ENCODE measurements around the gene GAS2L3.
"Not testable (repeated sequence)": the region's sequence is repeated elsewhere in the genome, so short reads cannot be mapped to it uniquely, and the experiment has no call there.

DNA sequence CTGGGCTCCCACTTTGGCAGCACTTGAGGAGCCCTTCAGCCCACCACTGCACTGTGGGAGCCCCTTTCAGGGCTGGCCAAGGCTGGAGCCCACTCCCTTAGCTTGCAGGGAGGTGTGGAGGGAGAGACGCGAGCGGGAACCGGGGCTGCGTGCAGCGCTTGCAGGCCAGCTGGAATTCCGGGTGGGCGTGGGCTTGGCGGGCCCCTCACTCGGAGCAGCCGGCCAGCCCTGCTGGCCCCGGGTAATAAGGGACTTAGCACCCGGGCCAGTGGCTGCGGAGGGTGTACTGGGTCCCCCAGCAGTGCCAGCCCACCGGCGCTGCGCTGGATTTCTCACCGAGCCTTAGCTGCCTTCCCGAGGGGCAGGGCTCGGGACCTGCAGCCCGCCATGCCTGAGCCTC is 14.2 kb upstream of the GAS2L3 start:
- not testable (repeated sequence) for TF ChIP-seq EZH2 (IDR thresholded peaks at IDR 0.05); CEBPB (IDR thresholded peaks at IDR 0.05; ENCODE audit: low read depth)
- TF ChIP-seq, protein P1, sequence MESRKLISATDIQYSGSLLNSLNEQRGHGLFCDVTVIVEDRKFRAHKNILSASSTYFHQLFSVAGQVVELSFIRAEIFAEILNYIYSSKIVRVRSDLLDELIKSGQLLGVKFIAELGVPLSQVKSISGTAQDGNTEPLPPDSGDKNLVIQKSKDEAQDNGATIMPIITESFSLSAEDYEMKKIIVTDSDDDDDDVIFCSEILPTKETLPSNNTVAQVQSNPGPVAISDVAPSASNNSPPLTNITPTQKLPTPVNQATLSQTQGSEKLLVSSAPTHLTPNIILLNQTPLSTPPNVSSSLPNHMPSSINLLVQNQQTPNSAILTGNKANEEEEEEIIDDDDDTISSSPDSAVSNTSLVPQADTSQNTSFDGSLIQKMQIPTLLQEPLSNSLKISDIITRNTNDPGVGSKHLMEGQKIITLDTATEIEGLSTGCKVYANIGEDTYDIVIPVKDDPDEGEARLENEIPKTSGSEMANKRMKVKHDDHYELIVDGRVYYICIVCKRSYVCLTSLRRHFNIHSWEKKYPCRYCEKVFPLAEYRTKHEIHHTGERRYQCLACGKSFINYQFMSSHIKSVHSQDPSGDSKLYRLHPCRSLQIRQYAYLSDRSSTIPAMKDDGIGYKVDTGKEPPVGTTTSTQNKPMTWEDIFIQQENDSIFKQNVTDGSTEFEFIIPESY (IDR thresholded peaks at IDR 0.05; ENCODE audit: extremely low read depth, insufficient replicate concordance, low read length): not testable (repeated sequence)
- TF ChIP-seq, protein P2, sequence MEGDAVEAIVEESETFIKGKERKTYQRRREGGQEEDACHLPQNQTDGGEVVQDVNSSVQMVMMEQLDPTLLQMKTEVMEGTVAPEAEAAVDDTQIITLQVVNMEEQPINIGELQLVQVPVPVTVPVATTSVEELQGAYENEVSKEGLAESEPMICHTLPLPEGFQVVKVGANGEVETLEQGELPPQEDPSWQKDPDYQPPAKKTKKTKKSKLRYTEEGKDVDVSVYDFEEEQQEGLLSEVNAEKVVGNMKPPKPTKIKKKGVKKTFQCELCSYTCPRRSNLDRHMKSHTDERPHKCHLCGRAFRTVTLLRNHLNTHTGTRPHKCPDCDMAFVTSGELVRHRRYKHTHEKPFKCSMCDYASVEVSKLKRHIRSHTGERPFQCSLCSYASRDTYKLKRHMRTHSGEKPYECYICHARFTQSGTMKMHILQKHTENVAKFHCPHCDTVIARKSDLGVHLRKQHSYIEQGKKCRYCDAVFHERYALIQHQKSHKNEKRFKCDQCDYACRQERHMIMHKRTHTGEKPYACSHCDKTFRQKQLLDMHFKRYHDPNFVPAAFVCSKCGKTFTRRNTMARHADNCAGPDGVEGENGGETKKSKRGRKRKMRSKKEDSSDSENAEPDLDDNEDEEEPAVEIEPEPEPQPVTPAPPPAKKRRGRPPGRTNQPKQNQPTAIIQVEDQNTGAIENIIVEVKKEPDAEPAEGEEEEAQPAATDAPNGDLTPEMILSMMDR (IDR thresholded peaks at IDR 0.05 in 2 of 3, conservative IDR thresholded peaks at IDR 0.05 in 1 of 3; ENCODE audit: borderline replicate concordance in 1 of 3, insufficient read depth in 1 of 3, low read depth in 2 of 3, low read length in 2 of 3): not testable (repeated sequence)
